Activated naive CD4-positive, alpha-beta T cell treated with anti-CD3 and anti-CD28 coated beads for 36 hours (primary cell): ENCODE results near the gene LCTL. TPM values are rescaled to one million over a fixed set of nuclear protein-coding genes. Genes with fewer than 3 reads are reported as not detected.

Experiments used
- CTCF ChIA-PET: fragments of 350-600 bp; sonication (Branson Sonifier 250); formaldehyde crosslinking; loops from one replicate; lab custom pipeline; 2021; ENCODE audit warnings: antibody characterized with exemption; lab: Charles Lee
- DNase-seq: peaks from one replicate; pipeline ENCODE4 v3.0.0-alpha.2; 2020
- H3K27ac Mint-ChIP-seq: one replicate; pipeline ENCODE4 v1.8.0; 2021; ENCODE audit warnings: mild to moderate bottlenecking, mixed read lengths
- H3K27me3 Mint-ChIP-seq: one replicate; pipeline ENCODE4 v1.8.0; 2021; ENCODE audit warnings: low read depth, mixed read lengths
- H3K36me3 Mint-ChIP-seq: one replicate; pipeline ENCODE4 v1.8.0; 2021; ENCODE audit warnings: low read depth, mixed read lengths
- H3K4me1 Mint-ChIP-seq: one replicate; pipeline ENCODE4 v1.8.0; 2021; ENCODE audit warnings: low read depth, mixed read lengths
- H3K4me3 Mint-ChIP-seq: one replicate; pipeline ENCODE4 v1.8.0; 2021; ENCODE audit warnings: mild to moderate bottlenecking, moderate library complexity, mixed read lengths
- H3K9me3 Mint-ChIP-seq: one replicate; pipeline ENCODE4 v1.8.0; 2021; ENCODE audit warnings: mixed read lengths
- intact Hi-C: fragments of 100-400 bp; cut with micrococcal nuclease; formaldehyde crosslinking; loops from one replicate; pipeline ENCODE4 v1.15.1; 2023
- total RNA-seq, 2 experiments: library from RNA; stranded (reverse); gene quantifications; one replicate each; pipeline ENCODE4 v1.2.3, GENCODE V29; 2021

The LCTL gene, protein sequence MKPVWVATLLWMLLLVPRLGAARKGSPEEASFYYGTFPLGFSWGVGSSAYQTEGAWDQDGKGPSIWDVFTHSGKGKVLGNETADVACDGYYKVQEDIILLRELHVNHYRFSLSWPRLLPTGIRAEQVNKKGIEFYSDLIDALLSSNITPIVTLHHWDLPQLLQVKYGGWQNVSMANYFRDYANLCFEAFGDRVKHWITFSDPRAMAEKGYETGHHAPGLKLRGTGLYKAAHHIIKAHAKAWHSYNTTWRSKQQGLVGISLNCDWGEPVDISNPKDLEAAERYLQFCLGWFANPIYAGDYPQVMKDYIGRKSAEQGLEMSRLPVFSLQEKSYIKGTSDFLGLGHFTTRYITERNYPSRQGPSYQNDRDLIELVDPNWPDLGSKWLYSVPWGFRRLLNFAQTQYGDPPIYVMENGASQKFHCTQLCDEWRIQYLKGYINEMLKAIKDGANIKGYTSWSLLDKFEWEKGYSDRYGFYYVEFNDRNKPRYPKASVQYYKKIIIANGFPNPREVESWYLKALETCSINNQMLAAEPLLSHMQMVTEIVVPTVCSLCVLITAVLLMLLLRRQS
- total RNA-seq = not detected

DNA sequence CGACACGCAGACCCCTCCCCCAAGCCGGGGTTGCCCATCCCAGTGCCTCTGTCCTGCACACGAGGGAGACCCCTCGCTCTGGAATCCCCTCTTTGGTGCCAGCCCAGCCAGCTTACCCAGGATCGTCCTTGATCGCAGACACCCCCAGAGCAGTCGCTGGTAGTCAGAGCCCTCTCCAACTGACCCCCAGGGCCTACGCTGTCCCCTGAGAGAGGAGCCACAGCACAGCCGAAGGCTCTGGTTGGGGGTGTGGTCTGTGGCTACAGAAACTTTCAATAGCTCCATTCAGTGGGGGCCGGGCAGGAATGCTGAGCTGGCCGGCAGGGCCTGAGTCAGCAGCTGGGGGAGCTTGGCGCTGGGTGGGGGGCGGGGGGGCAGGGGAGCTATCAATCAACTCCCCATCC is at the start of gene LCTL:
Gene LCTL, minus strand, starts transcription at position 258 of the 404 bp plus-strand sequence. CDS start 633 bp downstream, outside the sequence.
- intact Hi-C loops = no loop called here
- Mint-ChIP-seq H3K36me3 (no peaks in the 10 kb centered on the region), H3K27ac (no peak within 1 kb of the TSS), H3K4me1 (peaks cover 5% of the 10 kb centered on the region), H3K27me3 (no peaks in the 10 kb centered on the region), H3K4me3 (no peak within 1 kb of the TSS), H3K9me3 (no peaks in the 10 kb centered on the region)
- CTCF ChIA-PET = interaction anchor here (1.5 to 2.6 kb wide), 2 partner anchors 16 to 59 kb away, joined by 3 to 6 read pairs; no protein-coding TSS in a partner anchor
- no peak for DNase-seq

DNA sequence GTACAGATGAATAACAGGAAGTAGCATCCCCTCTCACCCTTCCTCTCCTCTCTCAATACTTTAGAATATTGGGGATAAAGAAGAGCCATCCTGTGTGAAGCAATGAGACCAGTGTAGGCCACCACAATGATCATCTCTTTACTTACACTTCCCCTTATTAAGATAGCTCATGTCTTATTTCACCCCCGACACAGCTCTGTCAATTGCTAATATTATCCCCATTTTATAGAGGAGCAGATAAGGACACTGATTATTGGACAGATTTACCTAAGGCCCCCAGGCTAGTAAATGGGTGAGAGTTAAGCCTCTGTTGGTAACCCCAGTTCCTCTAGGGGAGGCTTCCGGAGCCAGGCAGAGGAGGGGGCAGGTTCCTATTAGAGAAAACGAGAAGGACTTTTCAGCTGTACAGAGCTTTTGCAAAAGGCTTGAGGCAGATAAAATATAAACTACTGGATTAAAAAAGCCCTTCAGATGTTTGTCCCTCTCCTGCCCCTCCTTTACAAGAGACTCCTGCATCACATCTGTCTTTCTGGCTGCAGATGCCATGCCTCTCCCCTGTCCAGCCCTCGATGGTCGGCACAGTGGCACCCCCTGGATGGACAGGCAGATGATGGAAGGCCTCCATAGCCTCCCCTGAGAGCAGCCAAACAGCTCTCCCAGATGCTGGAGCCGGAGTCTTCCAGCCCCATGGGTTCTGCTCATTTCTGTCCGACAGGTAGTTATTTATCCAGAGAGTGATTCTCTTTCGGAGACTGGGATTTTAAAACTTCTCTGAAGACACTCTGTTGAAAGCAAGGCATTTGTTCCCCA is 49.4 kb upstream of the LCTL start:
- no peaks in the 10 kb centered on the region for H3K36me3 Mint-ChIP-seq
- CTCF ChIA-PET = interaction anchor here (0.6 to 2.5 kb wide), 7 partner anchors 11 to 237 kb away, joined by 3 to 13 read pairs (median 4); no protein-coding TSS in a partner anchor
- intact Hi-C loops = loop anchor here (5.0 kb wide), 1 partner anchor 237 kb away; no protein-coding TSS in a partner anchor
- H3K27ac Mint-ChIP-seq = no peak overlapping the region
- H3K4me3 Mint-ChIP-seq = no peak overlapping the region
- peaks cover 4% of the 10 kb centered on the region for H3K27me3 Mint-ChIP-seq
- peaks cover 14% of the 10 kb centered on the region for H3K4me1 Mint-ChIP-seq
- no peaks in the 10 kb centered on the region for H3K9me3 Mint-ChIP-seq
- DNase-seq = no peak

DNA sequence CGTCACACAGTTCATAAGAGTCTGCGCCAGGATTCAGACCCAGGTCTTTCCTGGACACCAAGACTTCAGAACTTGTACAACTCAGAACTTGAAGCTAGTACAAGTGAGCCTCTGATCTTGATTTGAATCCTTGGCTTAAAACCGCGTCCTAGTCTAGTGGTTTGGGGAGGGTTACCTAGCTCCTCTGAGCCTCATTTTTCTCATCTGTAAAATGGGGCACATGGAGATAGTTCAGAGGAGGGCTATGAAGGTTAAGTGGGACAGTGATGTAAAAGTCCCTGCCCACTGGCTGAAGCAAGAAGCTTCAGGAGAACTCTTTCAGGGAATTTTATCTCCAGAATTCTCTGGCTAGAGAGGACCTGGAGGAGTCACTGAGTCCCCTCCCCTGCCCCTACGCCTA is 48.7 kb upstream of the LCTL start:
- peaks cover 3% of the 10 kb centered on the region for H3K27me3 Mint-ChIP-seq
- no peaks in the 10 kb centered on the region for H3K9me3 Mint-ChIP-seq
- CTCF ChIA-PET = interaction anchor here (1.1 to 2.5 kb wide), 4 partner anchors 83 to 238 kb away, joined by 3 to 13 read pairs (median 5); no protein-coding TSS in a partner anchor
- H3K4me3 Mint-ChIP-seq = no peak overlapping the region
- H3K27ac Mint-ChIP-seq = no peak overlapping the region
- H3K4me1 Mint-ChIP-seq = peaks cover 14% of the 10 kb centered on the region
- intact Hi-C loops = no loop called here
- no peaks in the 10 kb centered on the region for H3K36me3 Mint-ChIP-seq
- no peak for DNase-seq

DNA sequence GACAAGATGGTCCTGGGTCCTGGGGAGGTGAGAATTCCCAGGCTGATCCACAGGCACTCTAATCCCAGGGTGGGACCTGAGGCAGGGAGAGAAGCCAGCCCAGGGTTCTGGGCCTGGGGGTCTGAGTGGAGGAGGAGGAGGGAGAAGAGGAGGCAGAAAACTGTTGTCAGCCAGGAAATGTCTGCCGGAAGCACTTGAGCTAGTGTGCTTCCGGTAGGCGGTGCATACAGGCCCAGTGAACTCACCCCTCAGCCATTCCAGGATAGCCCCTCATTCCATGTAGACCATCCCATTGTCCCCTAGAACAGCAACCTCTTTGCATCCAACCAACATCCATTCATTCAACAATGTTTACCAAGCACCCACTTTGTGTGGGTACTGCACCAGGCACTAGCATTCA is 47.9 kb upstream of the LCTL start:
- intact Hi-C loops = no loop called here
- H3K4me3 Mint-ChIP-seq = no peak overlapping the region
- DNase-seq = no peak
- CTCF ChIA-PET = interaction anchor here (1.1 to 2.5 kb wide), 4 partner anchors 84 to 238 kb away, joined by 3 to 13 read pairs (median 5); no protein-coding TSS in a partner anchor
- no peaks in the 10 kb centered on the region for H3K27me3 Mint-ChIP-seq
- no peaks in the 10 kb centered on the region for H3K36me3 Mint-ChIP-seq
- no peaks in the 10 kb centered on the region for H3K9me3 Mint-ChIP-seq
- H3K4me1 Mint-ChIP-seq = peaks cover 14% of the 10 kb centered on the region
- no peak overlapping the region for H3K27ac Mint-ChIP-seq

DNA sequence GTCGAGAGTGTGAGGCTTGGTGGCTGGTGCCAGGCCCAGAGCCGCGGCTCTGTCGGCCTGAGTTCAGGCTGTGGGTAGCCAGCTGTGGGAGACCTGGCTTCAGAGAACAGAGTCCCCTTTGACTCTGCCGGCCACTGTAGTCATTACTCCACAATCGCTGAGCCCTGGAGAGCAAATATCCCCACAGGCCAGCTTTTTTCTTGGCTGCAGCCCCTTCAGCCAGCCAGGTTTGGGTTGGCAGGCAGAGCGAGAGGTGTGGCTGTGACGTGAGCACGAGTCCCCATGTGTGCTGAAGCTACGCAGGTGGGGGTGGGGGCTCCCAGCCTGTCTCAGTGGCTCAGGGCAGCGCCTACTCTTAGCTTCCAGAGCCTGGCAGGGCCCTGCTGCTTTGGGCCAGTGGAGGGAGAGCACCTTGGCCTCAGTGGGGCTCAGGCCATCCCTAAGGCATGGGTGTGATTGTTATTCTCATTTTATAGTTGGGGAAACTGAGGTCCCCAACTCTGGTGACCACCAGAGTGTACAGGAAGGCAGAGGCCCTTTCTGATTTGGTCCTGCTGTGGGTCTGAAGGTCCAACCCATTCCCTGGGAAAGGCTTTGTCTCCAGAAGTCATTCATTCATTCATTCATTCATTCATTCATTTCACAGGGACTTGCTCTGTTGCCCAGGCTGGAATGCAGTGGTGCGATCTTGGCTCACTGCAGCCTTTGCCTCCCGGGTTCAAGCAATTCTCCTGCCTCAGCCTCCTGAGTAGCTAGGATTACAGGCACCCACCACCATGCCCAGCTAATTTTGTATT is 45.7 kb upstream of the LCTL start:
- CTCF ChIA-PET = no interaction called here
- no peak overlapping the region for H3K4me3 Mint-ChIP-seq
- no peaks in the 10 kb centered on the region for H3K27me3 Mint-ChIP-seq
- intact Hi-C loops = no loop called here
- no peaks in the 10 kb centered on the region for H3K36me3 Mint-ChIP-seq
- H3K27ac Mint-ChIP-seq = no peak overlapping the region
- H3K4me1 Mint-ChIP-seq = peaks cover 14% of the 10 kb centered on the region
- no peaks in the 10 kb centered on the region for H3K9me3 Mint-ChIP-seq
- no peak for DNase-seq

DNA sequence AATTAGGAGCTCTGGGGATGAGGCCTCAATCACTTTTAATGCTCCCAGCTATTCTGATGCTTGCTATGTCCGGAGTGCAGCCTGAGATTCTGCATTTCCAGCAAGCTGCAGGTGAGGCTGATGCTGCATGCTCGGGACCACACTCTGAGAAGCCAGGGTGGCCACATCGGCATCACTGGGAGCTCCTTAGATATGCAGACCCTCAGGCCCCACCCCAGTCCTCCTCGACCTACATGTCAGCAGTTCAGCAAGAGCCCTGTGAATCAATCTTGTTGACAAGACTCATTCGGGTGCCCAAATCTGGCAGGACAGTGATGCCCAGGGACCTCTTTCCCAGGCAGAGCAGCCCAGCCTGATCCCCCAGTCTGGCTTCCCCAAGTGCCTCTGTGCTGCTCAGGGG is 44.1 kb upstream of the LCTL start:
- DNase-seq = no peak
- Mint-ChIP-seq H3K36me3 (no peaks in the 10 kb centered on the region), H3K27me3 (no peaks in the 10 kb centered on the region), H3K4me3 (no peak overlapping the region), H3K4me1 (peaks cover 12% of the 10 kb centered on the region), H3K9me3 (no peaks in the 10 kb centered on the region), H3K27ac (no peak overlapping the region)
- intact Hi-C loops = no loop called here
- CTCF ChIA-PET = interaction anchor here (1.0 to 1.4 kb wide), 2 partner anchors 9 to 165 kb away, joined by 3 to 8 read pairs; no protein-coding TSS in a partner anchor

DNA sequence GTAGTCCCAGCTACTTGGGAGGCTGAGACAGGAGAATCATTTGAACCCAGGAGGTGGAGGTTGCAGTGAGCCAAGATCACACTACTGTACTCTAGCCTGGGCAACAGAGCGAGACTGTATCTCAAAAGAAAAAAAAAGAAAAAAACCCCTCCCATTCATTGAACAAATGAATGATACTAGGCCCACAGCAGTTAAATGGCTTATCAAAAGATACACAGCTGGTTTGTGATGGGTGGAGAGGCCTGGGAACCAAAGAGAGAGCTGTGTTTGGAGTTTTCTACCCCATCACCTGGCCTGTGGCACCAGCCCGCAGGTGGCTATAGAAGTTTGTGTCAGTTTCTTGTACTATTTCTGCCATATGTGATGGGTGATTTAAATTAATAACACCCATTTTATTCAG is 43.1 kb upstream of the LCTL start:
- peaks cover 5% of the 10 kb centered on the region for H3K4me1 Mint-ChIP-seq
- no peak for DNase-seq
- intact Hi-C loops = no loop called here
- H3K27me3 Mint-ChIP-seq = no peaks in the 10 kb centered on the region
- CTCF ChIA-PET = interaction anchor here (0.6 to 1.1 kb wide), 3 partner anchors 166 to 850 kb away, joined by 3 to 4 read pairs (median 3); no protein-coding TSS in a partner anchor
- no peaks in the 10 kb centered on the region for H3K36me3 Mint-ChIP-seq
- H3K9me3 Mint-ChIP-seq = no peaks in the 10 kb centered on the region
- no peak overlapping the region for H3K4me3 Mint-ChIP-seq
- H3K27ac Mint-ChIP-seq = no peak overlapping the region

DNA sequence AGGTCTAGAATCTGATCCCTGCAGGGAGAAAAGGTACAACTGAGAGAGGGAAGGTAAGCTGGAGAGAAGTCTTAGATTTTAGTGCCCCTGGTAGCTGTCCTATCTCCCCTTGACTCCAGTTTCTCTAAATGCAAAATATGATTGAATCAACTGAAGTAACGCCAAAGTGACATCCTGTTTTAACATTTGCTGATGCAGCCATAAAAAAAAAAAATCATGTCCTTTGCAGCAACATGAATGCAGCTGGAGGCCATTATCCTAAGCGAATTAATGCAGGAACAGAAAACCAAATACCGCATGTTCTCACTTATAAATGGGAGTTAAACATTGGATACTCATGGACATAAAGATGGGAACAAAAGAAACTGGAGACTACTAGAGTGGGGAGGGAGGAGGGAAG is 42.4 kb upstream of the LCTL start:
- Mint-ChIP-seq H3K27me3 (no peaks in the 10 kb centered on the region), H3K9me3 (no peaks in the 10 kb centered on the region), H3K36me3 (no peaks in the 10 kb centered on the region), H3K27ac (no peak overlapping the region), H3K4me3 (no peak overlapping the region), H3K4me1 (no peaks in the 10 kb centered on the region)
- DNase-seq = no peak
- CTCF ChIA-PET = interaction anchor here (1.2 to 1.4 kb wide), 2 partner anchors 11 to 243 kb away, joined by 6 to 8 read pairs; no protein-coding TSS in a partner anchor
- intact Hi-C loops = no loop called here

DNA sequence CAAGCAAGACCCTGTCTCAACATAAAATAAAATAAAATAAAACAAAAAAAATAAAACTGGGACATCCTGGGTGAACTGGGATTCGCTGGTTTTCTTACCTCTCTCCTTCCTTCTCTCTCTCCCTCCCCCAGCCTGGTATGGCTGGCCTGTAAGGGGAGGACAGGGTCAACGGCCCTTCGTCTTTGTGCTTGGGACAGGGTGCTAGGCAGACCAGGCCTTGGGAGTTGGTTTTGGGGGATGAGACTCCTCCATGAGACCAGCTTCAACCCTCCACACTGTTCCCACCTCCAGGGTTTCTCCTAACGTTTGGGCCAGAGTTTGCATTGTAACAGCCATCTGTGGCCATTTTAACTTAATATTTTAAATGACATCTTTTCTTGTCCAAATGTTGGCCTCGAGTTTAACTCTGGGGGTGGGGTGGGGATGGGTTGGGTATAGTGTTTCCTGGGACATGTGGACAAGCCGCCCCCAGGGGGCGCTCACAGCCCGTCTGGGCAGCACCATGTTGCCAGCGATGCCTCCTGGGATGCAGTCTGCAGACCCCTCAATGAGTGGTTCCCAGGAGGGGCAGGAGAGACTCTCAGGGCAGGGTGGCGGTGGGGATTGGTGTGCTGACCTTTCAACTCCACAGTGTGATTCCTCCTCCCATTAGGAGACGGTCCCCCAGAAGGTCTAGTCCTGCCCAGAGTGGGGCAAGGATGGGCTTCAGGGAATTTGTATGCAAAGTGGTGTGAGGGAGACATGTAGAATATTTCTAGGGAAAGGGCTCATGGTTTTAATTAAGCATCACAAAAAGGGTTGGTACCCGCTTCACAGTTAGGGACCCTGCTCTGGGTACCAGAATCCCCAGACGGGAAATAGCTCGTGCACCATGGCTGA is 37.7 kb upstream of the LCTL start:
- no peaks in the 10 kb centered on the region for H3K36me3 Mint-ChIP-seq
- no peak overlapping the region for H3K4me3 Mint-ChIP-seq
- intact Hi-C loops = loop anchor here (1.0 kb wide), 3 partner anchors 171 to 260 kb away; no protein-coding TSS in a partner anchor

DNA sequence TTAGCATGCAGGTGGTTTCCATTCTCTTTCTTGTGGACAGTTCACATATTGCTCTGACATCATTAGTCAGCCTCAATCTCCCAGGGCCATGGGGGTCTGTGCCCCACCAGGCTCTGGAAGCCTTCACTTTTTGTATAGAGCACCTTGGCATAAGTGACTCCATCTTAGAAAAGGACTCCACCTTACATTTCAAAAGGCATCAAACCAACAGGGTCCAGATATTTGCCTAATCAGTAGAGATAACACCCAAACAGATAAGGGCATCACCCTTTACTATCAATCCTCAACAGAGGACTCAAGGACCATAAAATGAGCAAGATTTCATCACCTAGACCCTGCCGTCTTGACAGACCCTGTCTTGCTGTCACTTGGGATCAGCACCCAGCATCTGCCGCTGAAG is 35.7 kb upstream of the LCTL start:
- CTCF ChIA-PET = no interaction called here
- Mint-ChIP-seq H3K4me1 (peaks cover 7% of the 10 kb centered on the region), H3K9me3 (no peaks in the 10 kb centered on the region), H3K4me3 (no peak overlapping the region), H3K27ac (no peak overlapping the region), H3K27me3 (no peaks in the 10 kb centered on the region), H3K36me3 (no peaks in the 10 kb centered on the region)
- intact Hi-C loops = no loop called here
- no peak for DNase-seq

More for the DNA sequence above, 37.7 kb upstream of the LCTL start:
- peak; percentile 72 for DNase-seq
- CTCF ChIA-PET = interaction anchor here (0.6 to 5.2 kb wide), 9 partner anchors 9 to 263 kb away, joined by 3 to 31 read pairs (median 3); no protein-coding TSS in a partner anchor
- Mint-ChIP-seq H3K9me3 (no peaks in the 10 kb centered on the region), H3K4me1 (peaks cover under 1% of the 10 kb centered on the region), H3K27me3 (no peaks in the 10 kb centered on the region), H3K27ac (no peak overlapping the region)
